Measurements from ENCODE around the gene PTGR1. TPM values are rescaled to one million over a fixed set of nuclear protein-coding genes. Genes with fewer than 3 reads are reported as not detected.

The PTGR1 gene
- total and polyA plus RNA-seq, 2 experiments from 2014 or later: 19.1 to 24.7 TPM

DNA sequence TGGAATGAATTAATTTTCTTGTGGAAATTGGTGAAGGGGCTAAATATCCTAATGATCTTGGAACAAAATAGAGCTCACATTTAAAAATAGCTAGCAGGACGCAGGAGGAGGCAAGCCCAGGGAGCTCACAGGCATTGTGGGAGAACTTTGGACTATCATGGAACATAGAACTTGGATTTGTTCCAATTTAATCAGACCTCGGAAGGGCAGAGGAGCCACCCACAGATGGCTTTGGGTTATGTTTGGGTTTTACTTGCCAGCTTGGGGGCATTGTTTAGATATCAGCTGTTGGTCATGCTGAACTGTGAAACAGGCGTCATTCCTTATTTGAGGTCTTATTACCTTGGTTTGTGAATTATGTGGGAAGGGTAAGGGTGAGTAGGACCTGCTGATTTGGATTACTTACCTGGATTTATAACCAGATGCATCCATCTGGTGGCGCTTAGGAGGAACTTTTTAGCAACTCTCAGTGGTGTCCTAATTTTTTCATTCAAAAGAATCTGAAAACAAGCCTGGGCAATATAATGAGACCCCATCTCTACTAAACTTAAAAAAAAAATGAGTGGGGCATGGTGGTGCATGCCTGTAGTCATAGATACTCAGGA lies 14.1 kb upstream of the PTGR1 start (continued):
- TF ChIP-seq, protein P1, sequence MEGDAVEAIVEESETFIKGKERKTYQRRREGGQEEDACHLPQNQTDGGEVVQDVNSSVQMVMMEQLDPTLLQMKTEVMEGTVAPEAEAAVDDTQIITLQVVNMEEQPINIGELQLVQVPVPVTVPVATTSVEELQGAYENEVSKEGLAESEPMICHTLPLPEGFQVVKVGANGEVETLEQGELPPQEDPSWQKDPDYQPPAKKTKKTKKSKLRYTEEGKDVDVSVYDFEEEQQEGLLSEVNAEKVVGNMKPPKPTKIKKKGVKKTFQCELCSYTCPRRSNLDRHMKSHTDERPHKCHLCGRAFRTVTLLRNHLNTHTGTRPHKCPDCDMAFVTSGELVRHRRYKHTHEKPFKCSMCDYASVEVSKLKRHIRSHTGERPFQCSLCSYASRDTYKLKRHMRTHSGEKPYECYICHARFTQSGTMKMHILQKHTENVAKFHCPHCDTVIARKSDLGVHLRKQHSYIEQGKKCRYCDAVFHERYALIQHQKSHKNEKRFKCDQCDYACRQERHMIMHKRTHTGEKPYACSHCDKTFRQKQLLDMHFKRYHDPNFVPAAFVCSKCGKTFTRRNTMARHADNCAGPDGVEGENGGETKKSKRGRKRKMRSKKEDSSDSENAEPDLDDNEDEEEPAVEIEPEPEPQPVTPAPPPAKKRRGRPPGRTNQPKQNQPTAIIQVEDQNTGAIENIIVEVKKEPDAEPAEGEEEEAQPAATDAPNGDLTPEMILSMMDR (conservative IDR thresholded peaks at IDR 0.05; ENCODE audit: low read depth in 2 of 2): no peak
- TF ChIP-seq, protein P2, sequence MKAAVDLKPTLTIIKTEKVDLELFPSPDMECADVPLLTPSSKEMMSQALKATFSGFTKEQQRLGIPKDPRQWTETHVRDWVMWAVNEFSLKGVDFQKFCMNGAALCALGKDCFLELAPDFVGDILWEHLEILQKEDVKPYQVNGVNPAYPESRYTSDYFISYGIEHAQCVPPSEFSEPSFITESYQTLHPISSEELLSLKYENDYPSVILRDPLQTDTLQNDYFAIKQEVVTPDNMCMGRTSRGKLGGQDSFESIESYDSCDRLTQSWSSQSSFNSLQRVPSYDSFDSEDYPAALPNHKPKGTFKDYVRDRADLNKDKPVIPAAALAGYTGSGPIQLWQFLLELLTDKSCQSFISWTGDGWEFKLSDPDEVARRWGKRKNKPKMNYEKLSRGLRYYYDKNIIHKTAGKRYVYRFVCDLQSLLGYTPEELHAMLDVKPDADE (IDR thresholded peaks at IDR 0.05): no peak
- TF ChIP-seq, protein P3, sequence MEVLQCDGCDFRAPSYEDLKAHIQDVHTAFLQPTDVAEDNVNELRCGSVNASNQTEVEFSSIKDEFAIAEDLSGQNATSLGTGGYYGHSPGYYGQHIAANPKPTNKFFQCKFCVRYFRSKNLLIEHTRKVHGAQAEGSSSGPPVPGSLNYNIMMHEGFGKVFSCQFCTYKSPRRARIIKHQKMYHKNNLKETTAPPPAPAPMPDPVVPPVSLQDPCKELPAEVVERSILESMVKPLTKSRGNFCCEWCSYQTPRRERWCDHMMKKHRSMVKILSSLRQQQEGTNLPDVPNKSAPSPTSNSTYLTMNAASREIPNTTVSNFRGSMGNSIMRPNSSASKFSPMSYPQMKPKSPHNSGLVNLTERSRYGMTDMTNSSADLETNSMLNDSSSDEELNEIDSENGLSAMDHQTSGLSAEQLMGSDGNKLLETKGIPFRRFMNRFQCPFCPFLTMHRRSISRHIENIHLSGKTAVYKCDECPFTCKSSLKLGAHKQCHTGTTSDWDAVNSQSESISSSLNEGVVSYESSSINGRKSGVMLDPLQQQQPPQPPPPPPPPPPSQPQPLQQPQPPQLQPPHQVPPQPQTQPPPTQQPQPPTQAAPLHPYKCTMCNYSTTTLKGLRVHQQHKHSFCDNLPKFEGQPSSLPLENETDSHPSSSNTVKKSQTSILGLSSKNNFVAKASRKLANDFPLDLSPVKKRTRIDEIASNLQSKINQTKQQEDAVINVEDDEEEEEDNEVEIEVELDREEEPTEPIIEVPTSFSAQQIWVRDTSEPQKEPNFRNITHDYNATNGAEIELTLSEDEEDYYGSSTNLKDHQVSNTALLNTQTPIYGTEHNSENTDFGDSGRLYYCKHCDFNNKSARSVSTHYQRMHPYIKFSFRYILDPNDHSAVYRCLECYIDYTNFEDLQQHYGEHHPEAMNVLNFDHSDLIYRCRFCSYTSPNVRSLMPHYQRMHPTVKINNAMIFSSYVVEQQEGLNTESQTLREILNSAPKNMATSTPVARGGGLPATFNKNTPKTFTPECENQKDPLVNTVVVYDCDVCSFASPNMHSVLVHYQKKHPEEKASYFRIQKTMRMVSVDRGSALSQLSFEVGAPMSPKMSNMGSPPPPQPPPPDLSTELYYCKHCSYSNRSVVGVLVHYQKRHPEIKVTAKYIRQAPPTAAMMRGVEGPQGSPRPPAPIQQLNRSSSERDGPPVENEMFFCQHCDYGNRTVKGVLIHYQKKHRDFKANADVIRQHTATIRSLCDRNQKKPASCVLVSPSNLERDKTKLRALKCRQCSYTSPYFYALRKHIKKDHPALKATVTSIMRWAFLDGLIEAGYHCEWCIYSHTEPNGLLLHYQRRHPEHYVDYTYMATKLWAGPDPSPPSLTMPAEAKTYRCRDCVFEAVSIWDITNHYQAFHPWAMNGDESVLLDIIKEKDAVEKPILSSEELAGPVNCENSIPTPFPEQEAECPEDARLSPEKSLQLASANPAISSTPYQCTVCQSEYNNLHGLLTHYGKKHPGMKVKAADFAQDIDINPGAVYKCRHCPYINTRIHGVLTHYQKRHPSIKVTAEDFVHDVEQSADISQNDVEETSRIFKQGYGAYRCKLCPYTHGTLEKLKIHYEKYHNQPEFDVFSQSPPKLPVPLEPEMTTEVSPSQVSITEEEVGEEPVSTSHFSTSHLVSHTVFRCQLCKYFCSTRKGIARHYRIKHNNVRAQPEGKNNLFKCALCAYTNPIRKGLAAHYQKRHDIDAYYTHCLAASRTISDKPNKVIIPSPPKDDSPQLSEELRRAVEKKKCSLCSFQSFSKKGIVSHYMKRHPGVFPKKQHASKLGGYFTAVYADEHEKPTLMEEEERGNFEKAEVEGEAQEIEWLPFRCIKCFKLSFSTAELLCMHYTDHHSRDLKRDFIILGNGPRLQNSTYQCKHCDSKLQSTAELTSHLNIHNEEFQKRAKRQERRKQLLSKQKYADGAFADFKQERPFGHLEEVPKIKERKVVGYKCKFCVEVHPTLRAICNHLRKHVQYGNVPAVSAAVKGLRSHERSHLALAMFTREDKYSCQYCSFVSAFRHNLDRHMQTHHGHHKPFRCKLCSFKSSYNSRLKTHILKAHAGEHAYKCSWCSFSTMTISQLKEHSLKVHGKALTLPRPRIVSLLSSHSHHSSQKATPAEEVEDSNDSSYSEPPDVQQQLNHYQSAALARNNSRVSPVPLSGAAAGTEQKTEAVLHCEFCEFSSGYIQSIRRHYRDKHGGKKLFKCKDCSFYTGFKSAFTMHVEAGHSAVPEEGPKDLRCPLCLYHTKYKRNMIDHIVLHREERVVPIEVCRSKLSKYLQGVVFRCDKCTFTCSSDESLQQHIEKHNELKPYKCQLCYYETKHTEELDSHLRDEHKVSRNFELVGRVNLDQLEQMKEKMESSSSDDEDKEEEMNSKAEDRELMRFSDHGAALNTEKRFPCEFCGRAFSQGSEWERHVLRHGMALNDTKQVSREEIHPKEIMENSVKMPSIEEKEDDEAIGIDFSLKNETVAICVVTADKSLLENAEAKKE (CRISPR knock-in tag; IDR thresholded peaks at IDR 0.05): no peak
- TF ChIP-seq ZNF331 (CRISPR knock-in tag; IDR thresholded peaks at IDR 0.05; ENCODE audit: low read depth): no peak

DNA sequence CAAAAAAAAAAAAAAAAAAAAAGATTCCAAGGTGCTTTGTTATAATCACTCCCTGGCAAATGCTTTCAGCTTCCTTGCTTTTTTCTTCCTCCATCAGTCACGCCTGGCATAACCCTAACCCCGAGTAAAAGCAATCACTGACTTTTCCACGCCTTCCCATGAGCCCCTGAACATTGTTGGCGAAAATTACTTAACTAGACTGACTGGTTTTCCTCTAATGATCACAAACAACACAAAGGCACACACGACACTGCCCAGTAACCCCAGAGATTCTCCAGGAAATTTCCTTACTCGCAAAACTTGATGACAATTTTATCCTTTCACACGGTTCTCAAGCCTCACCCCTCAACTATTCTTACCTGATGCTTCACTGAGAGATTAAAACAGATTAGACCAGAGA lies 11.4 kb upstream of the PTGR1 start:
- H3K4me3 Mint-ChIP-seq: no peak overlapping the region
- H3K36me3 Mint-ChIP-seq (ENCODE audit: low read depth): no peaks in the 10 kb centered on the region
- Histone ChIP-seq H3K79me2 (replicated peaks; ENCODE audit: insufficient read depth) (no peaks in the 10 kb centered on the region), H3F3A (replicated peaks; ENCODE audit: low read depth) (no peaks in the 10 kb centered on the region), H3K27ac (ENCODE audit: low read depth) (no peak overlapping the region), H2AFZ (peak overlapping the region; percentile 69; the same call in 1 of the 2 replicates), H3K4me1 (ENCODE audit: insufficient read depth) (no peaks in the 10 kb centered on the region), H3K4me2 (no peak overlapping the region), H3K9me2 (ENCODE audit: insufficient read depth) (no peaks in the 10 kb centered on the region), H3K4me3 (no peak overlapping the region), H3K27me3 (ENCODE audit: insufficient read depth) (no peaks in the 10 kb centered on the region), H4K20me1 (replicated peaks; ENCODE audit: insufficient read depth) (no peaks in the 10 kb centered on the region), H3K36me3 (ENCODE audit: insufficient read depth) (no peaks in the 10 kb centered on the region)
- H3K9me3 Mint-ChIP-seq: no peaks in the 10 kb centered on the region
- ATAC-seq (no peak), DNase-seq (ENCODE audit: low spot score) (no peak)
- no peak overlapping the region for H3K27ac Mint-ChIP-seq
- peaks cover 7% of the 10 kb centered on the region for H3K27me3 Mint-ChIP-seq (ENCODE audit: insufficient read depth, low read depth, poor library complexity)
- no peaks in the 10 kb centered on the region for H3K4me1 Mint-ChIP-seq
- TF ChIP-seq, protein P4, sequence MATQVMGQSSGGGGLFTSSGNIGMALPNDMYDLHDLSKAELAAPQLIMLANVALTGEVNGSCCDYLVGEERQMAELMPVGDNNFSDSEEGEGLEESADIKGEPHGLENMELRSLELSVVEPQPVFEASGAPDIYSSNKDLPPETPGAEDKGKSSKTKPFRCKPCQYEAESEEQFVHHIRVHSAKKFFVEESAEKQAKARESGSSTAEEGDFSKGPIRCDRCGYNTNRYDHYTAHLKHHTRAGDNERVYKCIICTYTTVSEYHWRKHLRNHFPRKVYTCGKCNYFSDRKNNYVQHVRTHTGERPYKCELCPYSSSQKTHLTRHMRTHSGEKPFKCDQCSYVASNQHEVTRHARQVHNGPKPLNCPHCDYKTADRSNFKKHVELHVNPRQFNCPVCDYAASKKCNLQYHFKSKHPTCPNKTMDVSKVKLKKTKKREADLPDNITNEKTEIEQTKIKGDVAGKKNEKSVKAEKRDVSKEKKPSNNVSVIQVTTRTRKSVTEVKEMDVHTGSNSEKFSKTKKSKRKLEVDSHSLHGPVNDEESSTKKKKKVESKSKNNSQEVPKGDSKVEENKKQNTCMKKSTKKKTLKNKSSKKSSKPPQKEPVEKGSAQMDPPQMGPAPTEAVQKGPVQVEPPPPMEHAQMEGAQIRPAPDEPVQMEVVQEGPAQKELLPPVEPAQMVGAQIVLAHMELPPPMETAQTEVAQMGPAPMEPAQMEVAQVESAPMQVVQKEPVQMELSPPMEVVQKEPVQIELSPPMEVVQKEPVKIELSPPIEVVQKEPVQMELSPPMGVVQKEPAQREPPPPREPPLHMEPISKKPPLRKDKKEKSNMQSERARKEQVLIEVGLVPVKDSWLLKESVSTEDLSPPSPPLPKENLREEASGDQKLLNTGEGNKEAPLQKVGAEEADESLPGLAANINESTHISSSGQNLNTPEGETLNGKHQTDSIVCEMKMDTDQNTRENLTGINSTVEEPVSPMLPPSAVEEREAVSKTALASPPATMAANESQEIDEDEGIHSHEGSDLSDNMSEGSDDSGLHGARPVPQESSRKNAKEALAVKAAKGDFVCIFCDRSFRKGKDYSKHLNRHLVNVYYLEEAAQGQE (IDR thresholded peaks at IDR 0.05; ENCODE audit: unreplicated experiment): no peak
- TF ChIP-seq, protein P2 (IDR thresholded peaks at IDR 0.05): no peak
- TF ChIP-seq EZH2phosphoT487 (IDR thresholded peaks at IDR 0.05; ENCODE audit: unreplicated experiment) (no peak), NANOG (IDR thresholded peaks at IDR 0.05; ENCODE audit: borderline replicate concordance) (no peak), EZH2 (IDR thresholded peaks at IDR 0.05; ENCODE audit: low read depth, unreplicated experiment) (no peak), POLR2AphosphoS5 (IDR thresholded peaks at IDR 0.05; ENCODE audit: low read depth) (no peak)

Data from GM23338 (cell line).